Transverse colon (tissue), 4 donors: ENCODE results near the gene NAMPT. TPM values are rescaled to one million over a fixed set of nuclear protein-coding genes. Genes with fewer than 3 reads are reported as not detected.

Experiments
- DNase-seq: peaks from one replicate; pipeline ENCODE4 v3.0.0-alpha.2; 2019
- H3K27ac ChIP-seq, 4 donors: fragments of 200-600 bp; sonication (generic); 2 replicates each; pipeline ENCODE4 v1.5.1; 2016 to 2018; ENCODE audit warnings: inconsistent platforms in 4 of 4
- H3K27me3 ChIP-seq: fragments of 200-600 bp; sonication (generic); 2 replicates; pipeline ENCODE4 v1.5.1; 2017; ENCODE audit warnings: inconsistent platforms
- H3K36me3 ChIP-seq, 4 donors: fragments of 200-600 bp; sonication (generic); 2 replicates each; pipeline ENCODE4 v1.5.1; 2017 to 2019; ENCODE audit warnings: inconsistent platforms in 4 of 4
- H3K4me1 ChIP-seq, 4 donors: fragments of 200-600 bp; sonication (generic); 2 replicates each; pipeline ENCODE4 v1.5.1; 2017 to 2020; ENCODE audit warnings: inconsistent platforms in 4 of 4
- H3K4me3 ChIP-seq, 4 donors: fragments of 200-600 bp; sonication (generic); 1 replicate in 1 of 4; 2 replicates in 3 of 4; pipeline versions ENCODE4 v1.5.1 to v1.6.1; 2017 to 2019; ENCODE audit warnings: inconsistent platforms in 4 of 4
- H3K9me3 ChIP-seq, 2 donors: fragments of 200-600 bp; sonication (generic); 2 replicates each; pipeline ENCODE4 v1.5.1; 2017 to 2019; ENCODE audit warnings: inconsistent platforms in 2 of 2
- EP300 ChIP-seq: sonication (generic); formaldehyde crosslinking; IDR thresholded peaks from one replicate; pipeline ENCODE4 v1.6.1; 2017; ENCODE audit warnings: antibody characterized with exemption, low read depth
- POLR2A ChIP-seq: fragments of 450-650 bp; IDR thresholded peaks from one replicate; pipeline ENCODE4 v1.6.1; 2016; ENCODE audit warnings: antibody characterized with exemption, mild to moderate bottlenecking, moderate library complexity
- POLR2AphosphoS5 ChIP-seq, 3 donors: sonication (generic); formaldehyde crosslinking; IDR thresholded peaks; one replicate each; pipeline ENCODE4 v1.6.1; 2016; ENCODE audit warnings: antibody characterized with exemption in 3 of 3
- WGBS, 2 donors: methylation state at CpG; one replicate each; pipeline ENCODE4 v1.1.5; 2018; ENCODE audit warnings: low coverage in 1 of 2; 5-methylcytosine and 5-hydroxymethylcytosine counted together
- in situ Hi-C, 4 donors: fragments of 200-750 bp; cut with MboI; loops; one replicate each; pipeline versions ENCODE4 v1.15.0 to v1.15.1; 2017; ENCODE audit warnings: low sequenced_read_pairs in 3 of 4, low pct_ligation_motif_present in 1 of 4, low pct_unique_long_range_greater_than_20kb in 1 of 4
- intact Hi-C: fragments of 100-400 bp; cut with DNase I; formaldehyde crosslinking; loops from one replicate; pipeline ENCODE4 v1.15.1; 2023; ENCODE audit warnings: low total_unique reads
- total RNA-seq, 4 donors: library from RNA; depleted of rRNA; stranded (reverse); fragments of >200 nt; gene quantifications; one replicate each; pipeline ENCODE4 v1.1.0, GENCODE V29; 2016
- TF ChIP-seq, protein P1 (sequence below), 5 experiments: fragments of 200-600 bp in 3 of 5; fragments of 450-650 bp in 2 of 5; sonication (generic) in 3 of 5; IDR thresholded peaks; 1 replicate in 2 of 5; 2 replicates in 3 of 5; pipeline ENCODE4 v1.5.1; 2016 to 2017; ENCODE audit warnings: antibody characterized with exemption in 5 of 5, inconsistent platforms in 3 of 5, mild to moderate bottlenecking in 2 of 5, moderate library complexity in 1 of 5

Gene NAMPT
- total RNA-seq, 4 donors from 2014 or later = 31.4 to 132 (median 105) TPM

DNA sequence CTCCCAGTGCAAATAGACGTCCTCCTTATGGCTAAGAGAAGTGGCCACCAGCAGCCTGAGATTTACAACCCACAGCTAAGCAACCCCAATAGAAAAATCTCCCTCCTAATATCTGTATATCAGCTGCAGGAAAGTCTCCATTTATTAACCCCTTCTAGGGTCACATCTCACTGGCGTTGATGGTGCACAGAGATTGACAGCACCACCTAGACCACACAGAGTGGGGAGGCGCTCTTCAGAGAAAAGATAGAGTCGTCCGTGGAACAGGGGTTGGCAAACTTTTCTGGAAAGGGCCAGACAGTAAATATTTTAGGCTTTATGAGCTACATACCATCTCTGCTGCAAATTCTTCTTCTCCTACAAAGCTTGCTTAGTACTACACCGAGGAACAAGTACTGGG lies 60.0 kb downstream of the NAMPT start:
- Histone ChIP-seq H3K4me3 (no peak overlapping the region), H3K4me1 (peaks cover 0 to 5% (median 0%) of the 10 kb centered on the region in 4 donors), H3K9me3 (no peaks in the 10 kb centered on the region), H3K27me3 (no peaks in the 10 kb centered on the region), H3K27ac (no peak overlapping the region), H3K36me3 (no peaks in the 10 kb centered on the region)
- intact Hi-C loops = no loop called here
- TF ChIP-seq, protein P1, sequence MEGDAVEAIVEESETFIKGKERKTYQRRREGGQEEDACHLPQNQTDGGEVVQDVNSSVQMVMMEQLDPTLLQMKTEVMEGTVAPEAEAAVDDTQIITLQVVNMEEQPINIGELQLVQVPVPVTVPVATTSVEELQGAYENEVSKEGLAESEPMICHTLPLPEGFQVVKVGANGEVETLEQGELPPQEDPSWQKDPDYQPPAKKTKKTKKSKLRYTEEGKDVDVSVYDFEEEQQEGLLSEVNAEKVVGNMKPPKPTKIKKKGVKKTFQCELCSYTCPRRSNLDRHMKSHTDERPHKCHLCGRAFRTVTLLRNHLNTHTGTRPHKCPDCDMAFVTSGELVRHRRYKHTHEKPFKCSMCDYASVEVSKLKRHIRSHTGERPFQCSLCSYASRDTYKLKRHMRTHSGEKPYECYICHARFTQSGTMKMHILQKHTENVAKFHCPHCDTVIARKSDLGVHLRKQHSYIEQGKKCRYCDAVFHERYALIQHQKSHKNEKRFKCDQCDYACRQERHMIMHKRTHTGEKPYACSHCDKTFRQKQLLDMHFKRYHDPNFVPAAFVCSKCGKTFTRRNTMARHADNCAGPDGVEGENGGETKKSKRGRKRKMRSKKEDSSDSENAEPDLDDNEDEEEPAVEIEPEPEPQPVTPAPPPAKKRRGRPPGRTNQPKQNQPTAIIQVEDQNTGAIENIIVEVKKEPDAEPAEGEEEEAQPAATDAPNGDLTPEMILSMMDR (IDR thresholded peaks at IDR 0.05) = no peak
- TF ChIP-seq POLR2A = no peak
- TF ChIP-seq EP300 = no peak
- TF ChIP-seq POLR2AphosphoS5 (IDR thresholded peaks at IDR 0.05) = no peak
- WGBS, 2 donors = 77 to 86% methylated on average over 4 to 6 of the region's 6 CpGs
- in situ Hi-C loops = no loop called here
- no peak for DNase-seq

DNA sequence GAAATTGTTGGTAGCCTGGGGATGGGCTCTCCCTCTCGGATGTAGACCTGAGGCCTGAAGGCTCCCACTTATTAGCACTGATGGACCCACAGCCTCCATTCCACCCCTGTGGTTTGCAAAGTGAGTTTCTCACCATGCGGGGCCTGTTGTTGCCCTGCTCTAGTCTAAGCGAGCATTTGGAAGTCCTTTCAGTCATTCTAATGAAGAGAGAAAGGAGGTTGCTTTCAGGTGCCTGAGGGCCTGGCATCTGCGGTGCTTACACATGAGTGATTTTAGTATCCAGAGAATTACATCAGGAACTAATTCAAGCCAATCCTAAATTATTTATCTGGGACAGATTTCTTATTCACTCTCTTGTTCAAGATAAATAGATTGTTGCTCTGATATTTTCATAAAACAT lies 61.6 kb downstream of the NAMPT start:
- Histone ChIP-seq H3K9me3 (no peaks in the 10 kb centered on the region), H3K27me3 (no peaks in the 10 kb centered on the region), H3K4me1 (peaks cover 0 to 5% (median 0%) of the 10 kb centered on the region in 4 donors), H3K27ac (no peak overlapping the region), H3K4me3 (no peak overlapping the region), H3K36me3 (no peaks in the 10 kb centered on the region)
- no peak for DNase-seq
- in situ Hi-C loops = no loop called here
- WGBS, 2 donors = 96 to 98% methylated on average over 4 of the region's 4 CpGs
- intact Hi-C loops = no loop called here
- TF ChIP-seq EP300 (no peak), POLR2AphosphoS5 (IDR thresholded peaks at IDR 0.05) (no peak)
- TF ChIP-seq, protein P1 (IDR thresholded peaks at IDR 0.05) = no peak

DNA sequence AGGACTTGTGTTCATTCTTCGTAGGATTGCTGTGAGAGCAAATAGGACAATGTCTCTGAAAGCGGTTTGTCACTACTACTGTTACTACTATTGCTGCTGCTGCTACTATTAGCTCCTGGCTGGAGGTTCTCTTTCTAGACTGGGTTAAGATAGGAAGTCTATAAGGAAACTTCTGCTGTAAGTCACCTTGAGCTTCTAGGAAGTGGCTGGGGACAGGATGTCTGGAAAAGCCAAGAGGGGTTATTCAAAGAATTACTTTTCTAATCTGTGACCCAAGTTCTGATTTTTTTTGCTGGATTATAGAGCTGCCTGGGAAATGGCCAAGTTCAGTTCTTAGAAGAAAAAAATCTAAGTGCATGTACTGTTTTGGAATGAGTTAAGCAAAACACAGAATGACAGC lies 62.2 kb downstream of the NAMPT start:
- no peaks in the 10 kb centered on the region for H3K9me3 ChIP-seq
- no peak overlapping the region for H3K4me3 ChIP-seq
- intact Hi-C loops = no loop called here
- H3K27ac ChIP-seq = no peak overlapping the region
- TF ChIP-seq POLR2AphosphoS5 (IDR thresholded peaks at IDR 0.05) = no peak
- no peak for TF ChIP-seq EP300
- no peak for TF ChIP-seq POLR2A
- TF ChIP-seq, protein P1 (IDR thresholded peaks at IDR 0.05) = no peak
- no peak for DNase-seq
- peaks cover 0 to 7% (median 2%) of the 10 kb centered on the region in 4 donors for H3K4me1 ChIP-seq
- H3K27me3 ChIP-seq = no peaks in the 10 kb centered on the region
- 86 to 94% methylated on average over 2 of the region's 2 CpGs for WGBS, 2 donors
- H3K36me3 ChIP-seq = no peaks in the 10 kb centered on the region
- in situ Hi-C loops = no loop called here

DNA sequence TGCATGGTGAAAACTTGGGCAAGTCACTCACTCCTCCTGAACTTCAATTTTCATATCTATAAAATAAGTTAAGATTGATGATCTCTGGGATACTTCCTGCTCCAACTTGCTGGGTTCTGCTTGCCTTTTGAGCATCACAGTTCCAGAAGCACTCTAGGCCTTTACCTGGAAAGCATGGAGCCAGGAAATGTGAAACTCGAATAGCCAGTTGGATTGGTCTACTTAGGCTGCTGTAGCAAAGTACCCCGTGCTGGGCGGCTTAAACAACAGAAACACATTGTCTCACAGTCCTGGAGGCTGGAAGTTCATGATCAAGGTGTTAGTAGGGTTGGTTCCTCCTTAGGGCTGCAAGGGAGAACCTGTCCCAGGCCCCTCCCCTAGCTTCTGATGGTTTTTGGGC lies 64.5 kb downstream of the NAMPT start:
- no peak for TF ChIP-seq POLR2A
- TF ChIP-seq POLR2AphosphoS5 (IDR thresholded peaks at IDR 0.05) = no peak
- TF ChIP-seq, protein P1 (IDR thresholded peaks at IDR 0.05) = no peak
- TF ChIP-seq EP300 = no peak
- no peaks in the 10 kb centered on the region for H3K9me3 ChIP-seq
- peaks cover 8 to 24% (median 8%) of the 10 kb centered on the region in 4 donors for H3K4me1 ChIP-seq
- in situ Hi-C loops = no loop called here
- DNase-seq = no peak
- intact Hi-C loops = no loop called here
- WGBS, 2 donors = 90% methylated on average over 3 of the region's 3 CpGs; no CpG with 5 or more reads in 1 of the 2 donors
- H3K36me3 ChIP-seq = no peaks in the 10 kb centered on the region
- no peak overlapping the region for H3K4me3 ChIP-seq
- no peaks in the 10 kb centered on the region for H3K27me3 ChIP-seq
- H3K27ac ChIP-seq = no peak overlapping the region
